GM20000 (cell line): Measurements from ENCODE around the gene NDUFB4.
"Not testable (repeated sequence)": the region's sequence is repeated elsewhere in the genome, so short reads cannot be mapped to it uniquely, and the experiment has no call there.

Experiments
- DNase-seq: peaks from one replicate; pipeline ENCODE4 v3.0.0; 2012; ENCODE audit warnings: low spot score
- CTCF ChIP-seq: IDR thresholded peaks from 2 replicates; pipeline ENCODE4 v1.5.1; 2012; ENCODE audit warnings: mild to moderate bottlenecking, control low read depth; ENCODE audit errors: extremely low read depth, missing control alignments

The NDUFB4 gene

DNA sequence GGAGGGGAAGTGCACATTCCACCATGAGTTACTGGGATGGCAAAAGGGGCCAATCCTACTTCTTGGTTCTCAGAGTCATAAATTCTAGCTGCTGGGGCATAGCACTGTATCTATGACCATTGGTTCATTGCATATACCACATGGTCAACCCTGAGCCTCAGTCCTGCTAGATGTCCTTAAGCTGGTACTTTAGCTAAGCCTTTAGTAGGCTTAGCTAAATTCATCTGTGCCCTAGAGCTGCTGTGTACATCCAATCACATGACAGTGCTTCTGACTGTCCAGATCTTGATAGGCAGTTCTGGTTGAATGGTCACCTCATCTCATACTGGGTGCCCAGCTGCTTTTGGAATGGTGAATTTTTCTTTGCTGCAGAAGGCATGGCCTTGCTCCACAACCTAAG, 8.2 kb downstream of the NDUFB4 start:
- no peak for TF ChIP-seq CTCF
- no peak for DNase-seq

DNA sequence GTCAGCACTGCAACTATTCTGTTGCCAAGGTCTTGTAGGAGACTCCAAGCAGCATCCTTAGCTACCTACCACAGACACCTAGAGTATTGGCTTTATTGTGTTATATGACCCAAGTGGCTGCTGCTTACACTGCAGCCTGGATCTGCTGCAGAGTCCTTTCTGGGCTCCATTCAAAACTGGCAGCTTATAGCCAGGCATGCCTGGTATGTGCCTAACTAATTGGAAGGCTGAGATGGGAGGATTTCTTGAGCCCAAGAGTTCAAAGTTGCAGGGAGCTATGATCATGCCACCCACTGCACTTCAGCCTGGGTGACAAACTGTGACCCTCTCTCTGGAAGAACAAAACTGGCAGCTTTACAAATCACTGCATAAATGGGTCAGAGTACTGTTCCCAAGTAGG, 8.6 kb downstream of the NDUFB4 start:
- no peak for DNase-seq
- TF ChIP-seq CTCF: no peak

DNA sequence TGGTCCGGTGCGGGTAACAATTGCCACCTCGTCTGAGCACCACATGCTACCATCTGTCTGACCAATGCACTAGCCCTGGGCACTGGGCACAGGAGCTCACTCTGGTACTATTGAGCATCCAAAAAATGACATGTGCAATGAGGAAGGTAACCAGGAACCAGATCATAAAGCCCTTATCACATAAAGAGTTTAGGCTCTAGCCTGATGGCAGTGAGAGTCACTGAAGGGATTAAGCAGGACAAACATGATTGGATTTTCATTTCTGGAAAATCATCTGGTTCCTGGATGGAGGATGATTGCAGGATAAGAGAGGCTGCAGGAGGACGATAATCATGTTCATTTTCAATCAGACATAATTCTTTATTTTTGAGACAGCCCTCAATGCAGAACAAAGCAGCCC, 12.4 kb downstream of the NDUFB4 start:
- no peak for DNase-seq
- TF ChIP-seq CTCF: no peak

DNA sequence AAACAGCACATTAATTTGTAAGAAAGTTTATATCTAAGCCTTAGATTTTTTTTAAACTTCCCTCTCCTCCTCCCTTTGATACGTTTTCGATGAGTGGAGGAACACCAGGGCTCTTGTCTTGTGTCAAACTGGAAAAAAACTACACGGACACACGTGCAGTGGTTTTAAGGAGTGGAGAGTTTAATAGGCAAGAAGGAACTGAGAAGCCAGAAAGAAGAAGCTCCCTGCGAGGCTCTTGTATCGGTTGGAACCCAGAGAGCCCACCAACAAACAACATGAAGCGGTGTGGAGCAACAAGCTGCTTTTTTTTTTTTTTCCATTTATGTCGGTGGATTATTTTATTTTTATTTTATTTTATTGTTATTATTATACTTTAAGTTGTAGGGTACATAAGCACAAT, 18.6 kb downstream of the NDUFB4 start:
- no peak for TF ChIP-seq CTCF
- DNase-seq: no peak

DNA sequence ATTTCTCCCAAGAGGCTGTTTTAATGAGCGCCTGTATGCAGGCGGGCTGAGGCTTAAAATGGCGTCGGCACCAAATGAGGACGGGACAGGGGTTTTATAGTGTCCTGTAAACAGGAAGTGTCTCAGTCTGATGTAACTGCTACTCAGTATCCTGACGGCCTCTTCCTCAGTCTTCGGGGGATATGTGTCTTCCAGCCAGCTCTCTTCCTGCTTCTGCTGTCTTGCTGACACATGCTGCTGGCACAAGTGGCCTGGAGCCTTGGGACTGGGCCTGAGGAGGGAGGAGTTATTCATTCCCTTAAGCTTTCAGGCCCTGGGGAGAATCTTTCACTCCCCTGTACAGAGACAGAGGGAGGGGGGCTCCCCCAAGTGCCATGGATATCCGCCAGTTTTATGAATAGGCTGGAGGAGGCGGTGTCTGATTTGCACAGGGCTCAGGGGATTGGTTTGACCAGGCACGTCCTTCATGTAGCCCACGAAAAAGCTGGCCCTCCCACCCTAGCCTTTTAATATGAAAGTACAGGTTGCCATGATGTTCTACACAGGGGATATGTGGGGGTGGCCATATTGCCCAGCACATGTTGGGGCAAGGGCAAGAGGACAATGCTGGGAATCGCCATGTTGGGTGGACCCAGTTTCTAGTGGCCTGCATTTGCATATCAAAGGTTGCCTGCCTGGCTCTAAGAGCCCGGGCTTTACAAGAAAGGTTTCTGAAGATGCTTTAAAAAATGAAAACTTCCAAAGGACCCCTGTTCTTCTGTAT, 19.9 kb downstream of the NDUFB4 start:
- no peak for DNase-seq

DNA sequence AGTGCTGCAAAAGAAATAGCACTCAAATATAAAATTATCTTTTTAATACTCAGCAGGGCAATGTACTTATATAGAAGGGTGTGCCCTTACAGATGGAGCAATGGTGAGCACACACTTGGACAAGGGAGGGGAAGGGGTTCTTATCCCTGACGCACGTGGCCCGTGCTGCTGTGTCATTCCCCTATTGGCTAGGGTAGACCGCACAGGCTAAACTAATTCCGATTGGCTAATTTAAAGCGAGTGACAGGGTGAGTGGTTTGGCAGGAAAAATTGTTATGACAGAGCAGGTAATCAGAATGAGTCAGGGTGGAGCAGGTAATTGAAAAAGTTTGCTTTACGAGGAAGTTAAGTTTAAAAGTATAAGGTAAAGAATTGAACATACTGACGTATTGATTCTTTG, 20.6 kb downstream of the NDUFB4 start:
- not testable (repeated sequence) for DNase-seq

More for the DNA sequence above, 19.9 kb downstream of the NDUFB4 start:
- TF ChIP-seq CTCF: no peak

GRCh38 chr3:120622457-120622856, 26.3 kb downstream of the NDUFB4 start:
- DNase-seq: no peak
- TF ChIP-seq CTCF: no peak
